ENCODE data around the gene IQSEC1. TPM values are rescaled to one million over a fixed set of nuclear protein-coding genes. Genes with fewer than 3 reads are reported as not detected.

The IQSEC1 gene
- total and polyA plus RNA-seq, 9 of the 15 experiments (the other 6 are each of a cell fraction or from before 2014, with no cell fraction given) = 0.56 to 39.0 (median 6.8) TPM

GRCh38 chr3:12943124-12944021 lies 129.9 kb downstream of the IQSEC1 start:
- WGBS (ENCODE audit: insufficient coverage, low coverage, missing lambda C conversion rate) = 87% methylated on average over 22 of the region's 22 CpGs
- no peak for FAIRE-seq
- H3K36me3 ChIP-seq (ENCODE audit: control insufficient read depth, insufficient read depth, low read length) = peaks cover 40% of the 10 kb centered on the region
- no peaks in the 10 kb centered on the region for H3K27me3 ChIP-seq (ENCODE audit: control insufficient read depth in 2 of 2, insufficient read depth in 2 of 2, low read length in 2 of 2)
- no peaks in the 10 kb centered on the region for H3K9me3 ChIP-seq (replicated peaks; ENCODE audit: control insufficient read depth, insufficient read depth, low read depth, low read length)
- H3K4me2 ChIP-seq (ENCODE audit: insufficient read depth, low read length) = no peak overlapping the region
- in situ Hi-C loops (cut with MboI) (no loop called here), intact Hi-C loops (cut with micrococcal nuclease) (no loop called here)
- no peak overlapping the region for H3K27ac ChIP-seq (ENCODE audit: extremely low read depth, low read depth, low read length)
- no TSS peak for BruUV-seq (replicated peaks)
- H4K20me1 ChIP-seq (replicated peaks; ENCODE audit: control insufficient read depth, insufficient read depth, low read length) = no peaks in the 10 kb centered on the region
- CTCF ChIA-PET (ENCODE audit: low intra/inter-chr PET ratio) = no interaction called here
- peak overlapping the region in 1 of 2 experiments; percentile 27; a peak in 1 of 4 replicates for H3K9ac ChIP-seq (ENCODE audit: insufficient read depth in 1 of 2, low read depth in 2 of 2, low read length in 2 of 2)
- POLR2A ChIA-PET = interaction anchor here (1.7 kb wide), 1 partner anchor 10 kb away, joined by 5 read pairs; no protein-coding TSS in a partner anchor
- TF ChIP-seq, protein P1, sequence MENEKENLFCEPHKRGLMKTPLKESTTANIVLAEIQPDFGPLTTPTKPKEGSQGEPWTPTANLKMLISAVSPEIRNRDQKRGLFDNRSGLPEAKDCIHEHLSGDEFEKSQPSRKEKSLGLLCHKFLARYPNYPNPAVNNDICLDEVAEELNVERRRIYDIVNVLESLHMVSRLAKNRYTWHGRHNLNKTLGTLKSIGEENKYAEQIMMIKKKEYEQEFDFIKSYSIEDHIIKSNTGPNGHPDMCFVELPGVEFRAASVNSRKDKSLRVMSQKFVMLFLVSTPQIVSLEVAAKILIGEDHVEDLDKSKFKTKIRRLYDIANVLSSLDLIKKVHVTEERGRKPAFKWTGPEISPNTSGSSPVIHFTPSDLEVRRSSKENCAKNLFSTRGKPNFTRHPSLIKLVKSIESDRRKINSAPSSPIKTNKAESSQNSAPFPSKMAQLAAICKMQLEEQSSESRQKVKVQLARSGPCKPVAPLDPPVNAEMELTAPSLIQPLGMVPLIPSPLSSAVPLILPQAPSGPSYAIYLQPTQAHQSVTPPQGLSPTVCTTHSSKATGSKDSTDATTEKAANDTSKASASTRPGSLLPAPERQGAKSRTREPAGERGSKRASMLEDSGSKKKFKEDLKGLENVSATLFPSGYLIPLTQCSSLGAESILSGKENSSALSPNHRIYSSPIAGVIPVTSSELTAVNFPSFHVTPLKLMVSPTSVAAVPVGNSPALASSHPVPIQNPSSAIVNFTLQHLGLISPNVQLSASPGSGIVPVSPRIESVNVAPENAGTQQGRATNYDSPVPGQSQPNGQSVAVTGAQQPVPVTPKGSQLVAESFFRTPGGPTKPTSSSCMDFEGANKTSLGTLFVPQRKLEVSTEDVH (IDR thresholded peaks at IDR 0.05; ENCODE audit: low read depth, partially characterized antibody) = no peak
- TF ChIP-seq POLR2G (IDR thresholded peaks at IDR 0.05; ENCODE audit: low read depth, low read length) = 0 out of 2 replicates have a peak, but pooled peaks have one; percentile 23
- no peak for DNase-seq (ENCODE audit: extremely low read depth in 1 of 4, low spot score in 3 of 4)
- ATAC-seq = no peak
- no peak overlapping the region for H2AFZ ChIP-seq (ENCODE audit: low read depth, low read length)
- peaks cover 26 to 60% of the 10 kb centered on the region in 2 experiments; a peak in 4 of 5 replicates for H3K4me1 ChIP-seq (replicated peaks in 1 of 2; ENCODE audit: control insufficient read depth in 2 of 2, insufficient read depth in 2 of 2, low read length in 2 of 2)
- H3K4me3 ChIP-seq = no peak overlapping the region
- no peaks in the 10 kb centered on the region for H3K9me1 ChIP-seq (ENCODE audit: control insufficient read depth, insufficient read depth, low read length)
- peaks cover 43% of the 10 kb centered on the region for H3K79me2 ChIP-seq (ENCODE audit: control insufficient read depth, insufficient read depth, low read length)
